ENCODE results near the gene COL12A1. TPM values are rescaled to one million over a fixed set of nuclear protein-coding genes. Genes with fewer than 3 reads are reported as not detected.

Gene COL12A1
- polyA plus RNA-seq (ENCODE audit: insufficient read length), result 311 TPM

- peak; percentile 97 for DNase-seq (ENCODE audit: low read depth)
Observed at GRCh38 chr6:75205776-75206575, at the start of gene COL12A1. Gene COL12A1 (minus strand): TSS chr6:75206053. CDS start chr6:75202792, 3,261 bp downstream.

GRCh38 chr6:75250552-75250951, 44.7 kb upstream of the COL12A1 start:
- DNase-seq (ENCODE audit: low read depth), result no peak

GRCh38 chr6:75249837-75250236, 44.0 kb upstream of the COL12A1 start:
- no peak for DNase-seq (ENCODE audit: low read depth)

- no peak for DNase-seq (ENCODE audit: low read depth)
Observed at GRCh38 chr6:75246386-75246785, 40.5 kb upstream of the COL12A1 start.

- DNase-seq (ENCODE audit: low read depth), result no peak
Observed at GRCh38 chr6:75244063-75244584, 38.3 kb upstream of the COL12A1 start.

- DNase-seq (ENCODE audit: low read depth), result peak; percentile 96
Observed at GRCh38 chr6:75243333-75244062, 37.6 kb upstream of the COL12A1 start, which contains the start of gene COX7A2. Gene COX7A2 (minus strand): TSS chr6:75243801. CDS start chr6:75243734, 67 bp downstream.

- no peak for DNase-seq (ENCODE audit: low read depth)
Observed at GRCh38 chr6:75236630-75237029, 30.8 kb upstream of the COL12A1 start.

- DNase-seq (ENCODE audit: low read depth), result no peak
Observed at GRCh38 chr6:75235271-75235670, 29.4 kb upstream of the COL12A1 start.

GRCh38 chr6:75234126-75234865, 28.4 kb upstream of the COL12A1 start:
- no peak for DNase-seq (ENCODE audit: low read depth)

- no peak for DNase-seq (ENCODE audit: low read depth)
Observed at GRCh38 chr6:75233092-75233615, 27.3 kb upstream of the COL12A1 start.

- DNase-seq (ENCODE audit: low read depth), result no peak
Observed at GRCh38 chr6:75230484-75231325, 24.9 kb upstream of the COL12A1 start.

GRCh38 chr6:75224303-75224926, 18.6 kb upstream of the COL12A1 start:
- DNase-seq (ENCODE audit: low read depth), result no peak

GRCh38 chr6:75223428-75223827, 17.6 kb upstream of the COL12A1 start:
- no peak for DNase-seq (ENCODE audit: low read depth)

GRCh38 chr6:75222261-75222660, 16.4 kb upstream of the COL12A1 start:
- no peak for DNase-seq (ENCODE audit: low read depth)

GRCh38 chr6:75221116-75221515, 15.3 kb upstream of the COL12A1 start:
- no peak for DNase-seq (ENCODE audit: low read depth)

GRCh38 chr6:75220357-75220756, 14.5 kb upstream of the COL12A1 start:
- DNase-seq (ENCODE audit: low read depth), result no peak

GRCh38 chr6:75219263-75219662, 13.4 kb upstream of the COL12A1 start:
- no peak for DNase-seq (ENCODE audit: low read depth)

- no peak for DNase-seq (ENCODE audit: low read depth)
Observed at GRCh38 chr6:75217193-75217592, 11.3 kb upstream of the COL12A1 start.

GRCh38 chr6:75215291-75215690, 9.4 kb upstream of the COL12A1 start:
- no peak for DNase-seq (ENCODE audit: low read depth)

- no peak for DNase-seq (ENCODE audit: low read depth)
Observed at GRCh38 chr6:75213732-75214131, 7.9 kb upstream of the COL12A1 start.
